ENCODE results near the gene TPPP2. TPM values are rescaled to one million over a fixed set of nuclear protein-coding genes. Genes with fewer than 3 reads are reported as not detected.

TPPP2 gene
- total and polyA plus RNA-seq, 9 of the 15 experiments (the other 6 are each of a cell fraction or from before 2014, with no cell fraction given), result 0.18 TPM; not detected in 8

DNA sequence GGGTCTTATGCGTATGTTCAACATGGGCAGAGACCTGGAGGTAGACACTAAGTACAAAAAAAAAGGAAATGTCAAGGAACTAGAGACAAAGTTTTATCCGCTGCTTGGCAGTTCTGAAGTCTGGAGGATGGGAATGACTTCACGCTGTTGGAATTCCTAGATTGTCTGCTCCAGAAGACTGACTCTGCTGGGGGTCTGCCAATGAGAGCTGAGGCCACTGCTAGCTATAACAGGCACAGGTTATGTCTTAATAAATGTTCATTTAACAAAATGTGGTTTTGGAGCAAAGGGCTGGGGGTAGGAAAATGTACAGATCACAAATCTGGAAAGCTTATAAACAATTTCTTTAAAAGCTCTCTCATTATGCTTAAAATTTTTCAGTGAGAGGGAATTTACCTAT, 33.5 kb downstream of the TPPP2 start (continued):
- TF ChIP-seq, protein P1, sequence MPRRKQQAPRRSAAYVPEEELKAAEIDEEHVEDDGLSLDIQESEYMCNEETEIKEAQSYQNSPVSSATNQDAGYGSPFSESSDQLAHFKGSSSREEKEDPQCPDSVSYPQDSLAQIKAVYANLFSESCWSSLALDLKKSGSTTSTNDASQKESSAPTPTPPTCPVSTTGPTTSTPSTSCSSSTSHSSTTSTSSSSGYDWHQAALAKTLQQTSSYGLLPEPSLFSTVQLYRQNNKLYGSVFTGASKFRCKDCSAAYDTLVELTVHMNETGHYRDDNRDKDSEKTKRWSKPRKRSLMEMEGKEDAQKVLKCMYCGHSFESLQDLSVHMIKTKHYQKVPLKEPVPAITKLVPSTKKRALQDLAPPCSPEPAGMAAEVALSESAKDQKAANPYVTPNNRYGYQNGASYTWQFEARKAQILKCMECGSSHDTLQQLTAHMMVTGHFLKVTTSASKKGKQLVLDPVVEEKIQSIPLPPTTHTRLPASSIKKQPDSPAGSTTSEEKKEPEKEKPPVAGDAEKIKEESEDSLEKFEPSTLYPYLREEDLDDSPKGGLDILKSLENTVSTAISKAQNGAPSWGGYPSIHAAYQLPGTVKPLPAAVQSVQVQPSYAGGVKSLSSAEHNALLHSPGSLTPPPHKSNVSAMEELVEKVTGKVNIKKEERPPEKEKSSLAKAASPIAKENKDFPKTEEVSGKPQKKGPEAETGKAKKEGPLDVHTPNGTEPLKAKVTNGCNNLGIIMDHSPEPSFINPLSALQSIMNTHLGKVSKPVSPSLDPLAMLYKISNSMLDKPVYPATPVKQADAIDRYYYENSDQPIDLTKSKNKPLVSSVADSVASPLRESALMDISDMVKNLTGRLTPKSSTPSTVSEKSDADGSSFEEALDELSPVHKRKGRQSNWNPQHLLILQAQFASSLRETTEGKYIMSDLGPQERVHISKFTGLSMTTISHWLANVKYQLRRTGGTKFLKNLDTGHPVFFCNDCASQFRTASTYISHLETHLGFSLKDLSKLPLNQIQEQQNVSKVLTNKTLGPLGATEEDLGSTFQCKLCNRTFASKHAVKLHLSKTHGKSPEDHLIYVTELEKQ (CRISPR knock-in tag; IDR thresholded peaks at IDR 0.05), result no peak
- no peak for TF ChIP-seq ZNF232 (CRISPR knock-in tag; IDR thresholded peaks at IDR 0.05)
- no peak for TF ChIP-seq ARID2 (IDR thresholded peaks at IDR 0.05)
- no peak for TF ChIP-seq CXXC5 (CRISPR knock-in tag; IDR thresholded peaks at IDR 0.05)

DNA sequence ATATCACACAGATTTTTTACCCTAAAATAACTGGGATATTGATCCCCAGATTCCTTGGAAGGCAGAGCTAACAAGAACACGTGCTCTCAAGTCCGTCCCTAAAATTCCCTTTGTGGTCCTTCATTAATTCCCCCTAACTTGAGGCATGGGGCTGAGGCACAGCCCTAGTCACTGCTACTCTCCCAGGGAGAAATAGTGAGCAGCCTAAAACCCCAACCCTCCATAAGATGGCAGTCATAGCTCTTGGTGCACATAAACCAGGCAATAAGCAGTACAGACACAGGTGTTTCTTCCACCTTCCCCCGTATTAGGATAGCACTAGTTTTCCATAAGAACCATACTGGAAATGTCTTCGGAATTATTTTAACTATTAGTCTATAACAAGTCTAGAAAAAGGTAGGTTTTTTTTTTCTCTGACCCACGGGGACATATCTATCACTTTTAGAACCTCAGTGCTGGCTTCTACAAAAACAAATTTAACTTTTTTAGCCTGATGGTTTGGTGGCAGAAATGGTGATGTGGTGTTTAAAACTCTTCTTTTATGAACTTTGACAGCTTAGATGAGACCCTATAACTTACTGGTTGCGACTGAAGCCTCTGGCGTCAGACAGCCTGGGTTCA, 37.0 kb downstream of the TPPP2 start:
- Histone ChIP-seq H3K36me3 (ENCODE audit: control insufficient read depth, insufficient read depth, low read length) (no peaks in the 10 kb centered on the region), H3K4me2 (ENCODE audit: insufficient read depth, low read length) (no peak overlapping the region), H3K79me2 (ENCODE audit: control insufficient read depth, insufficient read depth, low read length) (no peaks in the 10 kb centered on the region; the same call in 2 of the 3 replicates), H2AFZ (ENCODE audit: low read depth, low read length) (no peak overlapping the region), H3K27ac (ENCODE audit: extremely low read depth, low read depth, low read length) (no peak overlapping the region), H3K4me3 (no peak overlapping the region), H3K27me3 (ENCODE audit: control insufficient read depth in 2 of 2, insufficient read depth in 2 of 2, low read length in 2 of 2) (no peaks in the 10 kb centered on the region), H3K4me1 (replicated peaks in 1 of 2; ENCODE audit: control insufficient read depth in 2 of 2, insufficient read depth in 2 of 2, low read length in 2 of 2) (peaks cover 2 to 34% of the 10 kb centered on the region in 2 experiments; a peak in 3 of 5 replicates), H3K9ac (ENCODE audit: insufficient read depth in 1 of 2, low read depth in 2 of 2, low read length in 2 of 2) (no peak overlapping the region), H3K9me1 (ENCODE audit: control insufficient read depth, insufficient read depth, low read length) (no peaks in the 10 kb centered on the region), H4K20me1 (replicated peaks; ENCODE audit: control insufficient read depth, insufficient read depth, low read length) (no peaks in the 10 kb centered on the region), H3K9me3 (replicated peaks; ENCODE audit: control insufficient read depth, insufficient read depth, low read depth, low read length) (no peaks in the 10 kb centered on the region)
- ATAC-seq, result peak; percentile 43; the same call in 2 of the 3 replicates
- in situ Hi-C loops (cut with MboI) (no loop called here), intact Hi-C loops (cut with micrococcal nuclease) (loop anchor here (1.0 kb wide), 1 partner anchor 53 kb away; no protein-coding TSS in a partner anchor)
- no peak for FAIRE-seq
- ChIA-PET CTCF (ENCODE audit: low intra/inter-chr PET ratio) (interaction anchor here (0.6 to 4.6 kb wide), 3 partner anchors 8 to 48 kb away, joined by 3 to 54 read pairs (median 5); no protein-coding TSS in a partner anchor), POLR2A (interaction anchor here (1.1 to 1.4 kb wide), 2 partner anchors 26 to 38 kb away, joined by 3 to 5 read pairs; no protein-coding TSS in a partner anchor)
- BruUV-seq (replicated peaks), result no TSS peak
- 11% methylated on average over 7 of the region's 7 CpGs for WGBS (ENCODE audit: insufficient coverage, low coverage, missing lambda C conversion rate)
- DNase-seq (ENCODE audit: extremely low read depth in 1 of 4, low spot score in 3 of 4), result peak in 2 of 4 experiments; percentile 29 to 30
- TF ChIP-seq, protein P2, sequence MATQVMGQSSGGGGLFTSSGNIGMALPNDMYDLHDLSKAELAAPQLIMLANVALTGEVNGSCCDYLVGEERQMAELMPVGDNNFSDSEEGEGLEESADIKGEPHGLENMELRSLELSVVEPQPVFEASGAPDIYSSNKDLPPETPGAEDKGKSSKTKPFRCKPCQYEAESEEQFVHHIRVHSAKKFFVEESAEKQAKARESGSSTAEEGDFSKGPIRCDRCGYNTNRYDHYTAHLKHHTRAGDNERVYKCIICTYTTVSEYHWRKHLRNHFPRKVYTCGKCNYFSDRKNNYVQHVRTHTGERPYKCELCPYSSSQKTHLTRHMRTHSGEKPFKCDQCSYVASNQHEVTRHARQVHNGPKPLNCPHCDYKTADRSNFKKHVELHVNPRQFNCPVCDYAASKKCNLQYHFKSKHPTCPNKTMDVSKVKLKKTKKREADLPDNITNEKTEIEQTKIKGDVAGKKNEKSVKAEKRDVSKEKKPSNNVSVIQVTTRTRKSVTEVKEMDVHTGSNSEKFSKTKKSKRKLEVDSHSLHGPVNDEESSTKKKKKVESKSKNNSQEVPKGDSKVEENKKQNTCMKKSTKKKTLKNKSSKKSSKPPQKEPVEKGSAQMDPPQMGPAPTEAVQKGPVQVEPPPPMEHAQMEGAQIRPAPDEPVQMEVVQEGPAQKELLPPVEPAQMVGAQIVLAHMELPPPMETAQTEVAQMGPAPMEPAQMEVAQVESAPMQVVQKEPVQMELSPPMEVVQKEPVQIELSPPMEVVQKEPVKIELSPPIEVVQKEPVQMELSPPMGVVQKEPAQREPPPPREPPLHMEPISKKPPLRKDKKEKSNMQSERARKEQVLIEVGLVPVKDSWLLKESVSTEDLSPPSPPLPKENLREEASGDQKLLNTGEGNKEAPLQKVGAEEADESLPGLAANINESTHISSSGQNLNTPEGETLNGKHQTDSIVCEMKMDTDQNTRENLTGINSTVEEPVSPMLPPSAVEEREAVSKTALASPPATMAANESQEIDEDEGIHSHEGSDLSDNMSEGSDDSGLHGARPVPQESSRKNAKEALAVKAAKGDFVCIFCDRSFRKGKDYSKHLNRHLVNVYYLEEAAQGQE (IDR thresholded peaks at IDR 0.05; ENCODE audit: borderline replicate concordance), result 0 out of 2 replicates have a peak, but pooled peaks have one; percentile 24
- TF ChIP-seq, protein P2 (CRISPR knock-in tag; IDR thresholded peaks at IDR 0.05; ENCODE audit: low read depth), result no peak
- TF ChIP-seq RAD21 (CRISPR knock-in tag; conservative IDR thresholded peaks at IDR 0.05 in 1 of 2, IDR thresholded peaks at IDR 0.05 in 1 of 2), result peak in 1 of 2 experiments; percentile 51; a peak in 2 of 4 replicates

All from K562 (cell line).